ENCODE data around the gene PSMD13.
"Not testable (repeated sequence)": the region's sequence is repeated elsewhere in the genome, so short reads cannot be mapped to it uniquely, and the experiment has no call there.

Gene PSMD13

DNA sequence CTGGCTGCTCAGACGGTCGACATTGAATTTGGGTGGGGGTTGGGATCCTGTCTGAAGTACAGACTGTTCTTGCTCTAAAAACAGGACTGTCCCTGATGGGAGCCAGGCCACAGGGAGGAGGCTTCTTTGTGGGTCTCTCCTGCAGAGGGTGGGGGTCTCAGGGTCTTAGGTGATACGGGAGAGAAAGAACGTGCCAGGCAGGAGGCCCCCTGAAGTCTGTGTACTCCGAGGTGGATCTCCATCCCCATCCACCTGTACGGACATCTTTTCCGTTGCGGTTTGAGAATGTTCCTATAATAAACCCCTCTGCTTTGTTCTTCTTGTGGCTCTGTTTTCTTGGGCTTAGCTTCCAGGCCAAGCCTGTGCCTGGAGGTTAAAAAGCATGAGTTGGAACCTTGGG is 15.9 kb downstream of the PSMD13 start:
- DNase-seq, result no peak

GRCh38 chr11:253160-253885 is 16.5 kb downstream of the PSMD13 start:
- no peak for DNase-seq

GRCh38 chr11:253886-254270 is 17.1 kb downstream of the PSMD13 start:
- no peak for DNase-seq

DNA sequence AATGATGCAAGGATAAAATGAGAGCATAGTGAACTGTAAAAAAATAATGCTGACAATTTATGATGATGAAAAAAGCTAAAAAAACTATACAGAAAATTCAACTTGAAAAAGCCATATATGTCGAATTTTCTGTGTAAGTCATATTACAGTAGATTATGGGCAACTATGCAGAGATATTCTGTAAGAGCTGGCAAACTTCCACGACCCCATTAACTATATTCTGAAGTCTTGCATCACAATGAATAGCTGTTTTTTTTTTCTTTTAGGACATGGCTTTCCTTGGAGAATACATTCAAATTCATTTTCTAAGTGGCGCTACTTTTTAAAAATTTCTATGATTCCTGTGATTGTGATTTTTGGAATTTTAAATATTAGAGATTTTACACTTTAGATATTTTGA is 18.4 kb downstream of the PSMD13 start:
- DNase-seq, result no peak

DNA sequence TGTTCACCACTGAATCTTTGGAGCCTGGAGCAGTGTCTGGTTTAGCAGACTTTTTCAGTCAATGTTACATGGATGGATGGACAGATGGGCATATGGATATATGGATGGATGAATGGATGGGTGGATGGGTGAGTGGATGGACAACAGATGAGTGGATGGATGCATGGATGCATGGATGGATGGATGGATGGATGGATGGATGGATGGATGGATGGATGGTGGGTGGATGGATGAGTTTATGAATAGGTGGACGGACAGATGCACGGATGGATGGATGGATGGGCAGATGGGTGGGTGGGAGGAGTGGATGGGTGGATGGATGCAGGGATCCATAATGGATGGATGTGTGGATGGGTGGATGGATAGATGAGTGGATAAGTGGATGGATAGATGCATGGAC is 19.0 kb downstream of the PSMD13 start:
- no peak for DNase-seq

- no peak for DNase-seq
Measured at GRCh38 chr11:256952-257737, 20.4 kb downstream of the PSMD13 start.

DNA sequence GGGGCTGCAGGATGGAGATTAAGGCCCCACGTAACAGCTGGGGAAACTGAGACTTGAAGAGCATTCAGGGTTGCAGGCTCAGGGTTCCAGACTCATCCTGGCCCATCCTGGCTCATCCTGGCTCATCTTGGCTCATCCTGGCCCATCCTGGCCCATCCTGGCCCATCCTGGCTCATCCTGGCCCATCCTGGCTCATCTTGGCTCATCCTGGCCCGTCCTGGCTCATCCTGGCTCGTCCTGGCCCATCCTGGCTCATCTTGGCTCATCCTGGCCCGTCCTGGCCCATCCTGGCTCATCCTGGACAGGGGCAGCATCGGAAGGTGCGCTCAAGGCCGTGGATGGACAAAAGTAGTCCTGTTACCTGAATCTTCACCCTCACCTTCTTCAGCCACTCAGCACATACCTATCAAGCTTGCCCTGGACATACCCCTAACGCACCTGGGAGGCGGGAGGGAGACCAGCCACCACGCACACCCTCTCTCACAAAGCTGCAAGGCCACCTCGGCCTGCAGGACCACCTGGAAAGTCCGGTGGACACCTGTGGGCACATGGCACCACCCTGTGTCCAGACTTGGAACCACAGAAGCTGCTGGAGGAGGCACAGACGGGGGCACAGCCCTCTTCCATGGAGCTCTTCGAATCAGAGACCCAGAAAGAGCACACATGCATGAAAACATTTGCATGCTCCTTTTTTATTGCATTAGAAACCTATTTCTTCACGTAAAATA is 21.2 kb downstream of the PSMD13 start:
- DNase-seq, result no peak

DNA sequence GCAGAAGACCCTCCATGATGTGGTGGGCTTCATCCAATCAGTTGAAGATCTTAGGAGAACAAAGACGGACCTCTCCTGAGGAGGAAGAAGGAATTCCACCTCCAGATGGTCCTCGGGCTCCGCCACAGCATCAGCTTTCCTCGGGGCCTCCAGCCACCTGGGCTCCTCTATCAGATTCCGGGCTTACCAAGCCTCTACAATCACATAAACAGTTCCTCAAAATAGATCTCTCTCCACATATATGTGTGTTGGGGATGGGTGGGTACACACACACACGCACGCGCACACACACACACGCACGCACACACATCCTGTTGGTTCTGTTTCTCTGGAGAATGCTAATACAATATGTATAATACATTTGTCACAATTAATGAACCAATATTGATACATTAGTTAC is 22.6 kb downstream of the PSMD13 start:
- DNase-seq, result no peak

- no peak for DNase-seq
Measured at GRCh38 chr11:261624-262023, 24.8 kb downstream of the PSMD13 start.

GRCh38 chr11:266676-267439 is 30.1 kb downstream of the PSMD13 start:
- DNase-seq, result no peak

GRCh38 chr11:267491-267994 is 30.8 kb downstream of the PSMD13 start:
- DNase-seq, result no peak

GRCh38 chr11:268716-269145 is 32.0 kb downstream of the PSMD13 start:
- DNase-seq, result not testable (repeated sequence)

DNA sequence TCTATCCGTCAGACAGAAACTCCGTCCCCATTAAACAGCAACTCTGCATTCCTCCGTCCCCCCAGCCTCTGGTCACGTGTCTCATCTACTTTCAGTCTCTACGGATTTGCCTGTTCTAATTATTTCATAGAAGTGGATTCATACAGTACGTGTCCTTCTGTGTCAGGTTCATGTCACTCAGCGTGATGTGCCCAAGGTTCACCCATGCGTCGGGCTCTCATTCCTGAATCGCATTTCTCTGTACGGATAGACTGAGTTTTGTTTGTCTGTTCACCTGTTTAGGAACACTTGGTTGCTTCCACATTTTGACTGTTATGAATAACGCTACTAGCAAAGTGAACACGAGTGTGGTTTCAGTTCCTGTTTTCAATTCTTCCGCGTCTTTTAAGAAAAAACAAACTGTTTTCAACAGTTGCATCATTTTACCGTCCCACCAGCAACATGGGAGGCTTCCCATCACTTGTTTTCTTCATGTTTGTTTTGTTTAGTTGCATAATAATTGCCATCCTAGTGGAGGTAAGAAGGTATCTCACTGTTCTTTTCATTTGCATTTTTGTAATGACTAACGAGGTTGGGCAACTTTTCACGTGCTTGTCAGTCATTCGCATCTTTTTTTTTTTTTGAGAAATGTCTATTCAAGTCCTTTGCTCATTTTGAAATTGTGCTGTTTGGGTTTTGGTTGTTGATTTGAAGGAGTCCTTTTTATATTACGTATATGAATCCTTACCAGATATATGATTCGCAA is 32.5 kb downstream of the PSMD13 start:
- no peak for DNase-seq

- no peak for DNase-seq
Measured at GRCh38 chr11:270451-271318, 33.9 kb downstream of the PSMD13 start.

- DNase-seq, result no peak
Measured at GRCh38 chr11:271319-271715, 34.5 kb downstream of the PSMD13 start.

- no peak for DNase-seq
Measured at GRCh38 chr11:272195-272930, 35.6 kb downstream of the PSMD13 start.

GRCh38 chr11:272931-273198 is 36.1 kb downstream of the PSMD13 start:
- no peak for DNase-seq

DNA sequence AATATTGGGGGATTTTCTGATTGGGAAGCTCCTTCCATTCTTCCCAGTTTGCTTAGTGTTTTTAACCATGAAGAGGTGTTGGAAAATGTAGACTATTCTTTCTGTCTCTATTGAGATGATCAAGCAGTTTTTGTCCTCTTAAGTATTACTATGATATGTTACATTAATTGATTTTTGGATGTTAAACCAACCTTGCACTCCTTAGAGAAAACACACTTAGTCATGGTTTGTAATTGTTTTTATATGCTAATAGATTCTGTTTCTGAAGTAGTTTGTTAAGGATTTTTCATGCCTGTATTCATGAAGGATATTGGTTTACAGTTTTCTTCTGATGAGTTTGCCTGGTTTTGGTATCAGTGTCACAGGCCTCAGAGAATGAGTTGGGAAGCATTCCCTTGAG is 39.4 kb downstream of the PSMD13 start:
- no peak for DNase-seq

DNA sequence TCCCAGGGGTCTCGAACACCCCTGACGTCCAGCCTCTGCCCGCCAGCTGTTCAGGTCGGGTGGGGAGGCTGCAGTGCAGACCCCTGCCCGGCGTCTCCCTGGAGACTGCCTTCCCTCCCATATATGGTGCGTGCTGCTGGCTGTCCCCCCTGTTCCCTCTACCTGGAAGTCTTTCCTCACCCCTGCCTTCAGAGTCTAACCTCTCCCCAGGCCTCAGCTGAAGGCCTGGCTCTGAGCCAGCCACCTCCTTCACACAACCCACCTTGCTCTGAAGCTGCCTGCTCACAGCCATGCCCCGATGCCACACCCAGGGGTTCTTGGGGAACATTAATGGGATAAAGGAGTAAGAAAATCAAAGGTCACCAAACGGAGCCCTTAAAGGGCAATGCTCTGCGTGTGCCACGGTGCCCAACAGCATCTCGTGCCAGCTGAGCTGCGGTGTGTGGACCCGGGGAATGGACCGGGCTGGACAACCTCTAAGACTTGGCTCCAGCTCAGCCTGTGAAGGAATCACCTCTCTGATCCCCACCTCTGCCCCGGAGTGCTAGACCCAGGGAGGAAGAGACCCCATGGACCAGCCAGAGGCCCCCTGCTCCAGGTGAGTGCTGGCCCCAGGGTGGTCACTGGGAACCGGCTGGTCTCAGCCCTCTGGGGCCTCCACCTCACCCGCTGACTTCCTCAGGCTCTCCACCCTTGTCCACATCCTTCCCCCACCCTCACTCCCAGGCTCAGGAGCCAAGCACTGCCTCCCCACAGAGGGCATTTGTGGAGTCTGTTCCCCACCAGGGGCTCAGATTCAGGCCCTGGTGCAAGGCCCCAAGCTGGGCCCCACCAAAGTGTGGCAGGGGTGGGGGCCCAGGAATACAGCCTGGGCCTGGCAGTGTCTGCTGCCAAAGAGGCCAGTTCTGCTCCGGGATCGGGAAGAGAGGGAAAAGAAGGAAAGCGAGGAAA is 41.5 kb downstream of the PSMD13 start, which contains the start of gene NLRP6:
Gene NLRP6, plus strand, starts transcription at position 407 of the 951 bp plus-strand sequence. Its CDS starts 163 bp downstream, at position 570.
- DNase-seq, result no peak
